ENCODE results near the gene ANXA8.
"Not testable (repeated sequence)": the region's sequence is repeated elsewhere in the genome, so short reads cannot be mapped to it uniquely, and the experiment has no call there.

- TF ChIP-seq CTCF, POLR2AphosphoS5, POLR2A (IDR thresholded peaks at IDR 0.05): not testable (repeated sequence)
These were observed 18.4 kb upstream of the ANXA8 start for GRCh38 chr10:47502313-47502712.

Data from upper lobe of left lung (tissue), 4 donors.